NCI-H1436 (cell line): Measurements from ENCODE around the gene ERFE.

Experiments used
- DNase-seq: peaks from one replicate; lab custom pipeline; 2025; lab: John Stamatoyannopoulos, UW

The ERFE gene

DNA sequence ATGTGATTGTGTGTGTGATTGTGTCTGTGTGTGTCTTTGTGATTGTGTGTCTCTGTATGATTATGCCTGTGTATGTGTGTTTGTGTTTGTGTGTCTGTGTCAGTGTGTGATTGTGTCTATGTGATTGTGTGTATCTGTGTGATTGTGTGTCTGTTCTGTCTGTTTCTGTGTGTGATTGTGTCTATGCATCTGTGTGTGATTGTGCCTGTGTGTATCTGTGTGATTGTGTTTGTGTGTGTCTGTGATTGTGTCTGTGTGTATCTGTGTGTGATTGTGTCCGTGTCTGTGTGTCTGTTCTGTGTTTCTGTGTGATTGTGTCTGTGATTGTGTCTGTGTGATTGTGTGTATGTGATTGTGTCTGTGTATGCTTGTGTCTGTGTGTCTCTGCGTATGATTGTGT lies 32.4 kb upstream of the ERFE start:
- DNase-seq, result no peak

DNA sequence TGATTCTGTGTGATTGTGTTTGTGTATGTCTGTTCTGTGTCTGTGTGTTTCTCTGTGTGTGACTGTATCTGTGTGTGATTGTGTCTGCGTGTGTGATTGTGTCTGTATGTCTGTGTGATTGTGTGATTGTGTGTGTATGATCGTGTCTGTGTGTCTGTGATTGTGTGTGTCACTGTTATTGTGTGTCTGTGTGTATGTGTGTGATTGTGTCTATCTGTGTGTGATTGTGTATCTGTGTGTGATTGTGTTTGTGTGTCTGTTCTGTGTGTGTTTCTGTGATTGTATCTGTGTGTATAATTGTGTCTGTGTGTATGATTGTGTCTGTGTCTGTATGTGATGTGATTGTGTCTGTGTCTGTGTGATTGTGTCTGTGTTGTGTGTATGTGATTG lies 32.0 kb upstream of the ERFE start:
- DNase-seq, result no peak

DNA sequence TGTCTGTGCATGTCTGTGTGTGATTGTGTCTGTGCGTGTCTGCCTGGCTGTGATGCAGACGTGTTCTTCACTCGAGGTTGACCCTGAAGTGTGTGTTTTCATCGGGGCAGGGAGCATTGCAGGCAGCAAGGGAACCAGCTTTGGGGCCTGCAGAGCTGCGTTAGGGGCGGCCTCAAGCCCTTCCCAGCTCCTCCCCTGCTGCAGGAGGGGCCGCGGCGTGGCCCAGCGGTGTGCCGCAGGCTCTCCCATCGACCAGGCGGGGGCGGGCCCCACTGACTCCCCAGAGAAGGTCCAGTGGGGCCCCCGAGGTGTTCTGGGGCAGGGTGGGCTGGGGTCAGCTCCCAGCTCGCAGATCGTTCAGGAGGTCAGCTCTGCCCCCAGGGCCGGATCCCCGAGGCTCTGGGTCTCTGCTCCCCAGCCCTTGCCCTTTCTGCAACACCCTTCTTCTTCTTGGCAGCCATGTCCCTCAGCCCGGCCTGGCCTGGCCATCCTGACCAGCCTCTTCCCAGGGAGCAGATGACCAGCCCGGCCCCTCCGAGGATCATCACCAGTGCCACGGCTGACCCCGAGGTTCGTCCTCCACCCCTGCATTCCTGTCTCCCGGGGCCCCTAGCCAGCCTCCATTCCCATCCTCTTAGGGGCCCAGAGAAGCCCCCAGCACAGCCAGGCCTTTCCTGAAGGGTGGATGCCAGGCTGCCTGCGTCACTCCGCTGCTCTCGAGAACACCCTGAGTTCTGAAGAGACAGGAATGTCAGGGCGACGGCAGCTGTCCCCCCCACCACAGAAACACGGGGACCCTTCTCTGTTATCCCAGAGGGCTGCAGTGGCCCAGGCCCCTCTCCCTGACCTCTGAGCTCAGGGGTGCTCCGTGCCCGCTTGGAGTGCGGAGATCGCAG lies 31.4 kb upstream of the ERFE start:
- DNase-seq, result peak; percentile 38

DNA sequence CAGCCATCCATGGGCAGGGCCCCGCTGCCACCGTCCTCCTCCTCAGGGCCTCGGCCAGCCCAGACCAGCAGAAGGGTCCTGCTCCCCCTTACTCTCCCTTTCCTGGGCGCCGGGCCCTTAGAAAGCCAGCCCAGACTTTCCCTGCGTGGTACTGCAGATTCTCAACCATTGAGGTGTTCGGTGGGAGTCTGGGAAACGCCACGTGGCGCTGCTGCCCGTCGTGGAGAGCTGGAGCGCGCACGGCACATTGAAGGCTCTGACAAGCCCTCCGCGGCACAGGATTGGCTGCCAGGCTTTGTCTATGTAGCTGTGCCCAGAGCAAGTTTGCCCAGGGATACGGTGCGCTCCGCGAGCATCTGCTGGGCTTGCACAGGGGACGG lies 30.7 kb upstream of the ERFE start:
- DNase-seq, result no peak

DNA sequence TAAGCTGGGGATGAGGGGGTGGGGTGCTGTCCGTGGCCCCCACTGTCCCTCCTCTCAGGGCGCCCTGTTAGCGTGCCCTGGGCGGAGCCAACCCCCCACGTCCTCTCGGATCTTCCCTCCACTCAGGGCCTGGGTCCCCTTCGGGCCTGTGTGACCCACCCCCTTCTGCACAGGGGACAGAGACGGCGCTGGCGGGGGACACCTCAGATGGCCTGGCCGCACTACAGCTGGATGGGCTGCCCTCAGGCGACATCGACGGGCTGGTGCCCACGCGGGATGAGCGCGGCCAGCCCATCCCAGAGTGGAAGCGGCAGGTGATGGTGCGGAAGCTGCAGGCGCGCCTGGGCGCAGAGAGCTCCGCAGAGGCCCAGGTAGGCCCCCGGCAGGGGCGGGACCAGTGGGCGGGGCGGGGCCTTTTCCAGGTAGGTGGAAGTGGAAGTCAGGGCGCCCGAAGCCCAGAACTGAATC lies 30.2 kb upstream of the ERFE start:
- DNase-seq, result no peak

DNA sequence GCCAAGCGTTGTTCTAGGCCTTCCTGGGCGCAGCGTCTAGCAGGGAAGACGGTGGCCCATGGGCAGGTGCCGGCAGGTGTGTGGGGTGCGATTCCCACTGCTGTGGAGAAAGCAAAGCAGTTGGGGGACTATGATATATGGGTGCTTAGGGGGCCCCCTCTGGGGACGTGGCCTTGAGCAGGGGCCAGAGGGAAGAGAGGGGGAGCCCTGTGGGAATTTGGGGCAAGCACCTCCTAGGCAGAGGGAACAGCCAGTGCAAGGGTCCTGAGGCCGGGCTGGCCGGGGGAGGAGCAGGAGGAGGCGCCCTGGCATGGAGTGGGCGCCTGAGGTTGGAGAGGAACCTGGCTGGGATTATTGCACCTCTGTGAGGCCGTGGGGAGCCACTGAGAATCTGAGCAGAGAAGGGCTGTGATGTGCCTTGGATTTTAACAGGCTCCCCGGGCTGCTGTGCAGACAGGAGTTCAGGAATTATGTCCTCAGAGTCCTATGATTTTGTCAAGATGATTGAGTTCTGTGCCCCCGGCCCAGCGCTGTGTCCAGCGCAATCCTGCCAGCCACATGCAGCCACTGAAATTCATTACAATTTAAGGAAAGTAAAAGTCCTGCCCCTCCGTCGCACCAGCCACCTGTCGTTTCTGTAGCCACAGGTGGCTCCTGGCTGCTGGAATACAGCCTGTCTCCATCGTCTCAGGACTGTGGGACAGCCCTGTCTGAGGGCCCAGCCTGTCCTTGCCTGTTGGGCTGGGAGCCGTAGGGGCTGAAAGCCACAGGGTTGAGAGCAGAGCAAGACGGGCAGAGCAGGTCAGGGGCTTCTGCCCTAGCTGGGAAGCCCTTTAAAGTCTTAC lies 29.4 kb upstream of the ERFE start:
- no peak for DNase-seq

DNA sequence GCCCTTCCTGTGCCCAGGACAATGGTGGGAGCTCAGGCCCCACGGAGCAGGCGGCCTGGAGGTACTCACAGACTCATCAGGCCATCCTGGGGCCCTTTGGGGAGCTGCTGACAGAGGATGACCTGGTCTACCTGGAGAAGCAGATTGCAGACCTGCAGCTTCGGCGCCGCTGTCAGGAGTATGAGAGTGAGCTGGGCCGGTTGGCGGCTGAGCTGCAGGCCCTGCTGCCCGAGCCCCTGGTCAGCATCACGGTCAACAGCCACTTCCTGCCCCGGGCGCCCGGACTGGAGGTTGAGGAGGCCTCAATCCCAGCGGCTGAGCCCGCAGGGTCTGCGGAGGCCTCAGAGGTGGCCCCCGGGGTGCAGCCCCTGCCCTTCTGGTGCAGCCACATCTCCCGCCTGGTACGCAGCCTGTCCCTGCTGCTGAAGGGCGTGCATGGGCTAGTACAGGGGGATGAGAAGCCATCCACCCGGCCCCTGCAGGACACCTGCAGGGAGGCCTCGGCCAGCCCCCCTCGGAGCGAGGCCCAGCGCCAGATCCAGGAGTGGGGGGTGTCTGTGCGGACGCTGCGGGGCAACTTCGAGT lies 28.6 kb upstream of the ERFE start:
- DNase-seq, result no peak

DNA sequence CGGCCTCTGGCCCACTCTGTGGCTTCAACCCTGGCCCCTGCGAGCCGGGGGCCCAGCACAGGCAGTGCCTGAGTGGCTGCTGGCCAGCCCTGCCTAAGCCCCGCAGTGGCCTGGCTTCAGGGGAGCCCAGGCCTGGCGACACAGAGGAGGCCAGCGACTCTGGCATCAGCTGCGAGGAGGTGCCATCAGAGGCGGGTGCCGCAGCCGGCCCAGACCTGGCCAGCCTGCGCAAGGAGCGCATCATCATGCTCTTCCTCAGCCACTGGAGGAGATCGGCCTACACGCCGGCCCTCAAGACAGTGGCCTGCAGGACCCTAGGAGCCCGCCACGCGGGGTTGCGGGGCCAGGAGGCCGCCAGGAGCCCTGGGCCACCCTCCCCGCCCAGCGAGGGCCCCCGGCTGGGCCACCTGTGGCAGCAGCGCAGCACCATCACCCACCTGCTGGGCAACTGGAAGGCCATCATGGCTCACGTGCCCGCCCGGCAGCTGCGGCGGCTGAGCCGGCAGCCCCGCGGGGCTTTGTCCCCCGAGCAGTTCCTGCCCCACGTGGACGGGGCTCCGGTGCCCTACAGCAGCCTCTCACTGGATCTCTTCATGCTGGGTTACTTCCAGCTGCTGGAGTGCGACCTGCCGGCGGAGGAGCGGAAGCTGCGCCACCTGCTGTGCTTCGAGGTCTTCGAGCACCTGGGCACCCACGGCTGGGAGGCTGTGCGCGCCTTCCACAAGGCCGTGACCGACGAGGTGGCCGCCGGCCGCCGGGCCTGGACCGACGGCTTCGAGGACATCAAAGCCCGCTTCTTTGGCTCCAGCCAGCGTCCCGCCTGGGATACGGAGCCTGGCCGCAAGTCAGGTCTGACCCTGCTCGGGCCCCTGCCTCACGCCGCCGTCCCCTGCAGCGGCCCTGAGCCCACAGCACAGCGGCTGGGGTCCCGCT lies 27.8 kb upstream of the ERFE start:
- DNase-seq, result no peak

DNA sequence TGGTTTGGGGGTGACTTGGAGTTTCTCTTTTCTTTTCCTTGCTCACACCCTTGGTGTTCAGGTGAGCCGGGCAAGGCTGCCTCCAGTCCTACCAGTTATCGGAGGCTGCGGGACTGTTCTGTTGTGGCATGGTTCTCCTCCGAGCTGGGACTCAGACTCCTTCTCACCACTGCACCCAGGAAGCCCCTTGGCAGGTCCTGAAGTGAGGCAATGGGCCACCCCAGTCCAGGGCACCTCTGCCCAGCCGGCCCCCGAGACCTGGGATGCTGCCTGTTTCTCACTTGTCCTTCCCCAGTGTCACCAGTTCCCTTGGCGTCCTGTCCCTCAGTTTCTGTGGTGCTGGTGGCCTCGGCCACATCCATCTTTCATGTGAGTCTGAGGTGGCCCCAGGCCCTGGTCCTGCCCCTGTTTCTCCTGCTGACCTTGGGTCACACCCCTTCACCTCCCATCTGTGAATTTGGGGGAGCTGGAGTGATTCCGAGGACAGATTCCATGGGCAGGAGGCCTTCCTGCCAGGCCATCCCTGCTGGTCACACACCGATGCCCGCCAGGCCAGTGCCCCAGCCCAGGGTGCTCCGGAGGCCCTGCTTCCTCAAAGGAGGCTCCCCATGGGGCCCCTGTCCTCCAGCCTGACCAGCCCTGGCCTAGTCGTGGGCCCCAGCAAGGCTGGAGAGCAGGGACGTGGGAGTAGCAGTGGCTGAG lies 26.9 kb upstream of the ERFE start:
- no peak for DNase-seq

DNA sequence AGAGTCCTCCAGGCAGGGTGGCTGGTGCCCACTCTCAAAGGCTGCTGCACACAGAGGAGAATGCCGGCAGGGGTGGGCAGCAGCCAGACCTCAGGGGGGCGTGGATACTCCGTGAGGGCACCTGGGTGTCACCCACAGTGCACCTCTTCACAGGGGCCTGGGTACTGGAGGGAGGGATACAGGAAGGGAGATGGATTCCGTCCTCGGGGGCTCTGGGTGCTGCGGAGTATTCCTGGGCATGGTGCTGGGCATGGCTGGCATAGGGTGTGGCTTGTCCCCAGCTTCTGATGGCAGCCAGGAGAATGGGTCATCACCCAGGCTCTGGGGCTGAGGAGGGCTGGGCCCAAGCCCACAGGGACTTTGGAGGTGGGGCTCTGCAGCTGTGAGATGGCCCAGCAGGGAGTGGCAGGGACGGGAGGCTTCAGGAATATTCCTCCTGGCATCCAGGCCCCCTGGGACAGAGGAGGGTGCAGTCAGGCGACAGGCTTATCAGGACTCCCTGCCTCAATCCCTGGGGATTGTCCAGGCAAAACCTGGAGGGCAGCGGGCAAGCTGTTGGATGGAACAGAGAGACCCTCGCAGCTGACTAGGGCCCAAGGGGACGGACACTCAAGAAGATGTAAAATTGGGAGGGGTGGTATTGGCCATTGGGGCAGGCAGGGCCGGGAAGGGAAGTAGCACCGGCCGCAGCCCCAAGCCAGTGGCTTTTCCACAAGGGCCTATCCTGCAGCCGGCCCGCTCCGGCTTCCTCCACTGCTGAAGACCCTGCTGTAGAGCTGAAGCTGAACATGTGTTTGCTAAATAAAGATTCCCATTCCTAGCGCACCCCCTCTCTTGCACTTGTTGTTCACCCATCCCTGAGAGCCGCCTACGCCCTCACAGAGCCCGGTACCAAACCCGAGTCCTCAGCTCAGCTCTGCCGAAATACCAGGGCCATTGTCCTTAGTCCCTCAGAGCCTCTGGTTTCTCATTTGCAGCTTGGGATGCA lies 26.0 kb upstream of the ERFE start:
- no peak for DNase-seq

DNA sequence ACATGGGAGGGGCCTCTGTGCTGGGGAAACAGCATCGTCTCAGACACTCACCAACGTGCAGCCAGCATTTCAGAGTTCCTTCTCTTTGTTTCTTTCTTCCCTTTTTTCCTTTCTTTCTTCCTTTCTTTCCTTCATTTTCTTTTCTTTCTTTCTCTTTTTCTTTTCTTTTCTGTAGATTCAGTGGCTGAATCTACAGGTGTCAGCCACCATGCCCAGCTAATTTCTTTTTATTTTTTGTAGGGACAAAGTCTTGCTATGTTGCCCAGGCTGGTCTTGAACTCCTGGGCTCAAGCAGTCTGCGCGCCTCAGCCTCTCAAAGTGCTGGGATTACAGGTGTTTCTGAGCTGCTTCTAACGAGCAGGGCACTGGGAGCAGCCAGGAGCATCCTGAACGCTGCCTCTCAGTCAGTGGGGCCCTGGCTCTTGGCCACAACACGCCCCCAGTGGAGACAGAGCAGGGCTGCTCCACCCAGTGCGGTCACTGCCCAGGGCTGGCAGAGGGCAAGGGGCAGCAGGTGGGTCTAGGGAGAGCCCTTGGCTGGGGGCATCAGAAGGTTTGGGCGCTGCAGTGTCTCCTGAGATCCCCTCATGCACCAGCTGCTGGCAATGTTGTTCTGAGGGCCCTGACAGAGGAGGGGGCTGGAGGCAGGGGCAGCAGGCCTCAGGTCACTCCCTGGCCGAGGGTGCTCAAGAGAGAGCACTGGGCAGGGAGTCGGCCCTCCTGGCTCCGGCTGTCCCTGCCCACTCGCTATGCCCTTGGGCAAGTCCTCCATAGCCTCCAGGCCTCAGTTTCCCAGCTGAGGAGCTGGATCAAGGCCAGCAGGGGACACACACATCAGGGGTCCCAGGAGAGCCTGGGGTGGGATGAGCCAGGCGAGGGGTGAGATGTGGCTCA lies 25.0 kb upstream of the ERFE start:
- DNase-seq, result no peak

DNA sequence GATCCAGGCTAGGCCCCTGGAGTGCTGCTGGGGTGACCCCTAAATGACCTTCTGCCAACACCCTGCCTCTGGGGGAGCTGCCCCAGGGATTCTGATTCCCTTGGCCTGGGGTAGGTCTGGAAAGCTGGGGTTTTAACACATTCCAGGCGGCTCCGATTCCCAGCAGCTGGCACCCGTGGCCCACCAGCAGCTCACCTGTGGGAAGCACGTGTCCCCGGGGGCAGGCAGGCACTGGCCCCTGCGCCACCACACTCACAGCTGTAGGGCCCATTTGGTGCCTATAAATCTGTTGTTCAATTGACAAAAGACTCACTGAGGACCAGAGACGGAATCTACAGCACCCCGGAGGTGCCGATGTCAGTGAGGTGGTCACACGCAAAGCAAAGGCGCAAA lies 24.4 kb upstream of the ERFE start:
- DNase-seq, result no peak

DNA sequence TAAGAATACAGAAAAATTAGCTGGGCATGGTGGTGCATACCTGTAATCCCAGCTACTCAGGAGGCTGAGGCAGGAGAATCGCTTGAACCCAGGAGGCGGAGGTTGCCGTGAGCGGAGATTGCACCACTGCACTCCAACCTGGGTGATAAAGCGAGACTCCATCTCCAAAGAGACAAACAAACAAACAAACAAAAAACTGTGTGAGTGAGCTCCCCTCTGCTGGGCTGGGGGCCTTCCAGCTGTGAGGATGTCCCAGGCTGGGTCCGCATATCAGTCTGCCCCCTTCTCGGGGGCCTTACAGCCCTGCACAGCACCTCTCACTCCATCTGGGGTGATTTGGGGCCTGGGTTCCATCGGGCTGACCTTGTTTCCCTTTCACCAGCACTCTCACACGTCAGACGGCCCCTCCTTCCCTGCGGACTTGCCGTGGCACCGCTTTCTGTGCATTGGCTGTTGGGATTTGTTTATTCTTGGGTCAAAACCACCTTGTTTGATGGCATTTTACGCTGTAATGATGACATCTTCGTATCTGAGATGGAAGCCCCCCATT lies 23.1 kb upstream of the ERFE start:
- DNase-seq, result no peak

DNA sequence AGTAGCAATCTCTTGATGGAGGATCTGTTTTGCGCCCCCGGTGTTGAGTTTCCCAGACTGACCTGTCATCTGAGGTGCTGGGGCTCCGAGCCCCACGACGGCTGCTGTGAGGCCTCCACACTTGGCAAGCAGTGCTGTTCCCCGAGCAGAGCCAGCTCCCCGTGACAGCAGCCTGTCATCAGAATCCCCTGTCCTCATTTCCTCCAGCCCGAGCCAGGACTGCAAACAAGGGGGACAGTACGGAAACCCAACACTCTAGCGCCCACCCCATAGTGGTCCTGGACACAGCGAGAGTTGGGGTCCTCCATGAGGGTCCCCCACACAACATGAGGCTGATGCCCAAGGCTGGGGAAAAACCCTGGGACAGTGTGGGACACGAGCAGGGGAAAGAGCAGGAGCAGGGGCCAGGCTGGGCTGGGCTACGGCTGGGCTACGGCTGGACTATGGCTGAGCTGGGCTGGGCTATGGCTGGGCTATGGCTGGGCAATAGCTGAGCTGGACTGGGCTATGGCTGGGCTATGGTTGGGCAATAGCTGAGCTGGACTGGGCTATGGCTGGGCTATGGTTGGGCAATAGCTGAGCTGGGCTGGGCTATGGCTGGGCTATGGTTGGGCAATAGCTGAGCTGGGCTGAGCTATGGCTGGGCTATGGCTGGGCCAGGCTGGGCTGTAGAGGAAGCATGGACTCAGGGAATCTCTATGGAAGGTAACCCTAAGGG lies 21.8 kb upstream of the ERFE start:
- no peak for DNase-seq

DNA sequence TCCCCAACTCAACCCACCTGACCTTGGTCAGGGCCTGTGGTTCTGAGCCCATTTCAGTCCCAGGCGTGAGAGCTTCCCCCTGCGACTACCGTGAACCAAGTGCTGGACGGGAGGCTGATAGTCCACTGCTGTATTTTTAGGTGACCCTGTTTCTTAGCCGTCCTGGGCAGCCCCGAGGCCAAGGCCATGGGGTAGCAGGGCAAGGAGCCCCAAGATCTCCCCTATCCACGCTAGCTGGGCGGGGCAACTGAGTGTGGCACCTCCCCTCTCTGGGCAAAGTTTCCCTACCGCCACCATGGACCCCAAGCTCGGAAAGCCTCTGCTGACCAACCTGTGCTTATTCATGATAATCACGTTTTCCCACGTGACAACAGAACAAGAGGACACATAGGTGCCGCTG lies 20.9 kb upstream of the ERFE start:
- no peak for DNase-seq

DNA sequence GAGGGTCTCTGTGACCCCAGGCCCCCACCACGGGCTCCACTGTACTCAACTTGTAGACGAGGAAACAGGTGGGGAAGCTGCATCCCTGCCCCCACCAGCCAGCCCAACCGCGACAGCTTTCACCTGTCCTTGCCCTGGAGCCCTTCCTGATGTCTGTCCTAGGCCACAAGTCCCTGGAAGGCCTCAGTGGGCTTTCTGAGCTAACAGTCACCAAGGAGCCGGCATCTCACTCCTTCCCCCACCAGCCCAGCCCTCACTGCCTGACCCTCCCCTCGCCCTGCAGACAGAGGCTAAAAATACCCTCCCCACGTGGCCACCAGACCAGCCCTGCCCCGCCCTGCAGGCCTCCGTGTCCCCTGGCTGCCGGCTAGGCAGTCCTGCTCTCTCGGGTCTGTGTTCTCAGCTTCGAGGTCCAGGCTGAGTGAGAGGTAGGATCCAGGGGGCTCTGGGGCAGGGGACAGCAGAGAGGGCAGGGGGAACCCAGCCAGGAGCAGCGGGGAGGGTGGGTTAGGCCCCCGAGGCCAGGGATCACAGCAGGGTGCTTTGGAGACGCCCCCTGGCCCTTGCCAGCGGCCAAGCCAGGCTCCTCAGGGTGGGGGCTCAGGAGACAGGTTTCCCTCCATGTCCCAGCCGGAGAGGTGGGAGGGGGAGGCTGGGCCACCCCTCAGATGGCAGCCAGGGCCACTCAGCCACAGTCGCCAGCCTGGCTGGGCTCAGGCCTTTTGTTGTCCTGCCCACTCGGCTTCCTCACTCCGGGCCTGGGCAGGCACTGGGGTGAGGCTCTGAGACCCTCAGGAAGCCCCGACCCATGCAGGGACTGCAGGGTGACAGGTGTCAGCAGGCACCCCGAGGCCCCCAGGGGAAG lies 20.2 kb upstream of the ERFE start, which contains the start of gene KLHL30:
KLHL30 (plus strand) TSS at position 338 of the 865 bp plus-strand sequence. CDS start 2,087 bp downstream, outside the sequence.
- DNase-seq, result no peak
